HFFc6 (cell line): ENCODE results near the gene CEP70. TPM values are rescaled to one million over a fixed set of nuclear protein-coding genes. Genes with fewer than 3 reads are reported as not detected.

Experiments used
- DNase-seq: peaks from one replicate; pipeline ENCODE4 v3.0.0-alpha.2; 2018
- H3K27ac Mint-ChIP-seq: 2 replicates; pipeline ENCODE4 v1.8.0; 2020; ENCODE audit warnings: mild to moderate bottlenecking, mixed read lengths
- H3K27me3 Mint-ChIP-seq: 2 replicates; pipeline ENCODE4 v1.8.0; 2021; ENCODE audit warnings: mild to moderate bottlenecking, moderate library complexity, mixed read lengths; ENCODE audit not compliant: insufficient read depth
- H3K36me3 Mint-ChIP-seq: 2 replicates; pipeline ENCODE4 v1.8.0; 2021; ENCODE audit warnings: low read depth, mixed read lengths
- H3K4me1 Mint-ChIP-seq: 2 replicates; pipeline ENCODE4 v1.8.0; 2020; ENCODE audit warnings: low read depth, mixed read lengths
- H3K4me3 Mint-ChIP-seq: 2 replicates; pipeline ENCODE4 v1.8.0; 2020; ENCODE audit warnings: mild to moderate bottlenecking, moderate library complexity, mixed read lengths
- H3K9me3 Mint-ChIP-seq: 2 replicates; pipeline ENCODE4 v1.8.0; 2020; ENCODE audit warnings: mild to moderate bottlenecking, mixed read lengths
- total RNA-seq, 6 experiments: library from RNA; stranded (reverse); fragmentation: NEBNext Ultra II Directional; extraction: Animal tissue kit (Norgen Biotek cat#: 25700); gene quantifications; 2 replicates in 1 of 6; 3 replicates in 5 of 6; pipeline ENCODE4 v1.2.3, GENCODE V29; 2021
- TF ChIP-seq, protein P1 (sequence below): fragments of 200-600 bp; sonication (generic); IDR thresholded peaks from 2 replicates; pipeline ENCODE4 v1.5.0; 2021; ENCODE audit warnings: antibody characterized with exemption, mild to moderate bottlenecking

Gene CEP70
- total RNA-seq, 6 experiments from 2014 or later = 11.5 to 18.9 (median 17.3) TPM

DNA sequence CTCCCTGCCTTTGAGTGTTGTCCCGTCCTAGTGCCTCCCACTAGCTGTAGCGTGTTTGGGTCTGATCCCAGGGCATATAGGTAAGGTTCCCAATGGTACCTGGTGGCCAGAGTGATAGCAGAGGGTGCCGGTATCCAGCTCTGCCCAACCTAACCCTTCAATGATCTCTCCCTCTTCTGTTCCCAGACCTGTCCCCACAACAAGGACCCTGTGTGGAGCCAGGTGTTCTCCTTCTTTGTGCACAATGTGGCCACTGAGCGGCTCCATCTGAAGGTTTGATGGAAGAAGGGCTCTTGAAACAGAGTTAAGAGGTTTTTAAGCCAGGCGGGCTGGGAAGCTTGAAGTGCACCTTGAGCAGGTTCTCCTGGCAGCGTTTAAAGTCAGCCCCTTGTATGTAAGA, 124.2 kb downstream of the CEP70 start:
- DNase-seq = no peak
- H3K27ac Mint-ChIP-seq = no peak overlapping the region
- TF ChIP-seq, protein P1, sequence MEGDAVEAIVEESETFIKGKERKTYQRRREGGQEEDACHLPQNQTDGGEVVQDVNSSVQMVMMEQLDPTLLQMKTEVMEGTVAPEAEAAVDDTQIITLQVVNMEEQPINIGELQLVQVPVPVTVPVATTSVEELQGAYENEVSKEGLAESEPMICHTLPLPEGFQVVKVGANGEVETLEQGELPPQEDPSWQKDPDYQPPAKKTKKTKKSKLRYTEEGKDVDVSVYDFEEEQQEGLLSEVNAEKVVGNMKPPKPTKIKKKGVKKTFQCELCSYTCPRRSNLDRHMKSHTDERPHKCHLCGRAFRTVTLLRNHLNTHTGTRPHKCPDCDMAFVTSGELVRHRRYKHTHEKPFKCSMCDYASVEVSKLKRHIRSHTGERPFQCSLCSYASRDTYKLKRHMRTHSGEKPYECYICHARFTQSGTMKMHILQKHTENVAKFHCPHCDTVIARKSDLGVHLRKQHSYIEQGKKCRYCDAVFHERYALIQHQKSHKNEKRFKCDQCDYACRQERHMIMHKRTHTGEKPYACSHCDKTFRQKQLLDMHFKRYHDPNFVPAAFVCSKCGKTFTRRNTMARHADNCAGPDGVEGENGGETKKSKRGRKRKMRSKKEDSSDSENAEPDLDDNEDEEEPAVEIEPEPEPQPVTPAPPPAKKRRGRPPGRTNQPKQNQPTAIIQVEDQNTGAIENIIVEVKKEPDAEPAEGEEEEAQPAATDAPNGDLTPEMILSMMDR = no peak
- no peaks in the 10 kb centered on the region for H3K36me3 Mint-ChIP-seq
- no peak overlapping the region for H3K4me3 Mint-ChIP-seq
- peaks cover 24% of the 10 kb centered on the region for H3K4me1 Mint-ChIP-seq
- H3K9me3 Mint-ChIP-seq = no peaks in the 10 kb centered on the region
- peaks cover 7% of the 10 kb centered on the region; the same call in 1 of the 2 replicates for H3K27me3 Mint-ChIP-seq

DNA sequence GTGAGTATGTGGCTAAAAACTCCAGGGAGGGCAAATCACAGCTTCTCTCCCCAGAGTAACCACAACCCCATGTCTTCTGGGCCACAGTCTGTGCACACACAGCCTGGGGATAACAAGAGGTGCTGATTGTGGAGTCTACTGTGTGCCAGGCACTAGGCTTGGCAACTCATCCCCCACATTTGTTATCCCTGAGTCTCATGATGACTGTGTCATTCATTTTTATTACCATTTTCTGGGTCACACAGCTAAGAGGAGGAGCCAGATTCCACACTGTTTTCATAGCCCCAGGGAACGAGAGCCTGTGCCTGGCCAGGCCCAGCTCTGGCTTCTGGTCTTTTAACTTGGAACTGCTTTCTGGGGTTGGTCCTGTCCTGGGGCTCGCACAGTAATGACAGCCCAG, 125.2 kb downstream of the CEP70 start:
- TF ChIP-seq, protein P1 = no peak
- no peak overlapping the region for H3K4me3 Mint-ChIP-seq
- DNase-seq = peak; percentile 87

DNA sequence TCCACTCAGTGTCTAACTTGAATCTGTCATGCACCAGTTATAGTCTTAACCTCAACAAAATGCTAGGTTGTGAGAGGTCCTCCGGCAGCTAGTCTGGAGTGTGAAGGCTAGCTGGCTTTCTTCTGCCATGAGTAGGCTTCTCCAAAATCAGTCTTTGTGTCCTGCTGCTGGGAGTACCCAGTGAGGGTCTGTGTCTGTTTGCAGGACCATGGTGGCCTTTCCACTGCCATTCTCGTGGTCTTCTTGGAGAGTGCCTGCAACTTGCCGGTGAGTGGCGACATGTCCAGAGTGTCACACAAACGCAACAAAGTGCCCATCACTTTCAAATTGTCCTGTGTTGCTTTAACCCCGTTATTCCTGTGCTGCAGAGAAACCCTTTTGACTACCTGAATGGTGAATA, 125.6 kb downstream of the CEP70 start:
- TF ChIP-seq, protein P1 = no peak
- no peak overlapping the region for H3K27ac Mint-ChIP-seq
- DNase-seq = no peak
- H3K9me3 Mint-ChIP-seq = no peaks in the 10 kb centered on the region
- H3K27me3 Mint-ChIP-seq = peaks cover 14% of the 10 kb centered on the region
- H3K4me1 Mint-ChIP-seq = peaks cover 24% of the 10 kb centered on the region
- H3K4me3 Mint-ChIP-seq = no peak overlapping the region
- H3K36me3 Mint-ChIP-seq = no peaks in the 10 kb centered on the region

More for the DNA sequence above, 125.2 kb downstream of the CEP70 start:
- no peaks in the 10 kb centered on the region for H3K36me3 Mint-ChIP-seq
- H3K9me3 Mint-ChIP-seq = no peaks in the 10 kb centered on the region
- H3K27me3 Mint-ChIP-seq = peaks cover 11% of the 10 kb centered on the region
- H3K27ac Mint-ChIP-seq = peak overlapping the region; percentile 40
- peaks cover 24% of the 10 kb centered on the region for H3K4me1 Mint-ChIP-seq

DNA sequence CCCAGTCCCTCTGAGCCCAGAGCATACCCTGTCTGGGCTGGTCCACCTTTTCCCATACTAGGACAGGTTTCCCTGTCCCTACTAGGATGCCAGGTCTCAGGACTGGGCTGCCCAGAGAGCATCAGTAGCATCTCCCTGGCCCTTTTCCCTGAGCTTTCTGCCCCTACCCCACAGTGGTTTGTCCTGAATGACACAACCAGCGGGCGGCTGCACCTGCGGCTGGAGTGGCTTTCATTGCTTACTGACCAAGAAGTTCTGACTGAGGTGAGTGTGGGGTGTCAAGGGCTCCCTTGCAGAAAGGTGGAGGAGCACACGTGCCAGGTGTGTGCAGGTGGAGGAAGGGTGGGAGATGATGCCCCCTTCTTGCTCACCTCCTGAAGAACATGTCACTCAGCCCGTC, 126.1 kb downstream of the CEP70 start:
- H3K27me3 Mint-ChIP-seq = peaks cover 15% of the 10 kb centered on the region
- no peak overlapping the region for H3K27ac Mint-ChIP-seq
- no peaks in the 10 kb centered on the region for H3K9me3 Mint-ChIP-seq
- H3K36me3 Mint-ChIP-seq = no peaks in the 10 kb centered on the region
- TF ChIP-seq, protein P1 = no peak
- no peak for DNase-seq
- no peak overlapping the region for H3K4me3 Mint-ChIP-seq
- peaks cover 24% of the 10 kb centered on the region for H3K4me1 Mint-ChIP-seq

DNA sequence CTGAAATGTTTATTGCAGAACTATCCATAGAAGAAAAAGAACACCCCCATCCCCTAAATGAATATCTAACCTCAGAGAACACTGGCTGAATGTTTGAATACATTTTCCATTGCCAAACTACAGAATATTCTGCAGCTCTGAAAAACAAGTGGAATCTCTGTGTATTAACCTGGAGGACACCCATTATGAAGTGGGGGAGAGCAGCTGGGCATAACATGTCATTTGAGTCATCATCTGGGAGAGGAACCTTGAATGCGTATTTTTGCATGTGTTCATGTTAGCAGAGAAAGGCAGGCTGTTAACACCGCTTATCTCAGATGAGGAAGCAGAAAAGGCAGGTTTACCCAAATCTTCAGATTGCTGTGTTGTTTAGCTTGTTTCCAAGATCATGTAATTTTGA, 128.1 kb downstream of the CEP70 start:
- peaks cover 18% of the 10 kb centered on the region for H3K27me3 Mint-ChIP-seq
- TF ChIP-seq, protein P1 = no peak
- H3K4me1 Mint-ChIP-seq = peaks cover 16% of the 10 kb centered on the region
- no peak overlapping the region for H3K4me3 Mint-ChIP-seq
- no peak overlapping the region for H3K27ac Mint-ChIP-seq
- DNase-seq = no peak
- no peaks in the 10 kb centered on the region for H3K36me3 Mint-ChIP-seq
- H3K9me3 Mint-ChIP-seq = no peaks in the 10 kb centered on the region

DNA sequence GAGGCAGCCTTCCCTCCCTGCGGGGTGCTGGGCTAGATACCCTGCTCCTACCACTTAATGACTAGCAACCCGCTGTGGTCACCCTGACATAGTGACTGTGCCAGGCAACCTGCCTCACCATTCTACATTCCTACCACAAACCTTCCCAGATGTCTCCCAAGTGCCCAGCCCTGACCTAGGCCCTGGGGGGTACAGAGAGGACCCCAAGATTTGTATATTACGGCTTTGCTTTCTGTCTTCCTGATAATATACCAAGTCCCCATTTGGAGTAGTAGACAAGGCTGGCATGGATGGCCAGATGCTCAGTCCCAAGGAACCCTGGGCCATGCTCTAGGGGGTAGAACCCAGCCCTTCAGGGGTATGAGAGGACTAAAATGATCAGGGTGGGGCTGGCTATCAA, 128.6 kb downstream of the CEP70 start:
- no peak for DNase-seq
- TF ChIP-seq, protein P1 = no peak
- Mint-ChIP-seq H3K4me1 (peaks cover 16% of the 10 kb centered on the region), H3K4me3 (no peak overlapping the region), H3K27me3 (peaks cover 18% of the 10 kb centered on the region), H3K36me3 (no peaks in the 10 kb centered on the region), H3K9me3 (no peaks in the 10 kb centered on the region), H3K27ac (no peak overlapping the region)
